Right forelimb (tissue), 1 donor: ENCODE measurements around the gene TIMM29.
"Not testable (repeated sequence)": the region's sequence is repeated elsewhere in the genome, so short reads cannot be mapped to it uniquely, and the experiment has no call there.

ENCODE experiments used
- DNase-seq: peaks from one replicate; pipeline ENCODE4 v3.0.0-alpha.2; 2018

The TIMM29 gene

DNA sequence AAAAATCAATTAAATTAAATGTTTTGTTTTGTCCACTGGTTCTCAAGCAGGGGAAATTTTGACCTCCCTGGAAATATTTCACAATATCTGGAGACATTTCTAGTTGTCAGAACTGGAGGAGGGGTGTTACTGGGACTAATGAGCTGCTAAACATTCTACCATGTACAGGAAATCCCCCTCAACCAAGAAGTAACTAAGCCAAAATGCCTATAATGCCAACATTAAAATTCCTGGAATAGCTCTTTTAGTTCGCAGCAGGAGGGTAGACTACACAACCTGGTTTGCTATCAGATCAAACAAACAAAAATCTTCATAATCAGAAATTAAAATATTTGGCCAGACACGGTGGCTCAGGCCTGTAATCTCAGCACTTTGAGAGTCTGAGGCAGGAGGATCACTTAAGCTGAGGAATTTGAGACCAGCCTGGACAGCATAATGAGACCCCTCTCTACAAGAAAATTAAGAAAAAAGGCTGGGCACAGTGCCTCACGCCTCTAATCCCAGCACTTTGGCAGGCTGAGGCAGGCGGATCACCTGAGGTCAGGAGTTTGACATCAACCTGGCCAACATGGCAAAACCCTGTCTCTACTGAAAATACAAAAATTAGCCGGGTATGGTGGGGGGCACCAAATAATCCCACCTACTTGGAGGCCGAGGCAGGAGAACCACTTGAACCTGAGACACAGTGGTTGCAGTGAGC lies 18.5 kb downstream of the TIMM29 start:
- DNase-seq: no peak

DNA sequence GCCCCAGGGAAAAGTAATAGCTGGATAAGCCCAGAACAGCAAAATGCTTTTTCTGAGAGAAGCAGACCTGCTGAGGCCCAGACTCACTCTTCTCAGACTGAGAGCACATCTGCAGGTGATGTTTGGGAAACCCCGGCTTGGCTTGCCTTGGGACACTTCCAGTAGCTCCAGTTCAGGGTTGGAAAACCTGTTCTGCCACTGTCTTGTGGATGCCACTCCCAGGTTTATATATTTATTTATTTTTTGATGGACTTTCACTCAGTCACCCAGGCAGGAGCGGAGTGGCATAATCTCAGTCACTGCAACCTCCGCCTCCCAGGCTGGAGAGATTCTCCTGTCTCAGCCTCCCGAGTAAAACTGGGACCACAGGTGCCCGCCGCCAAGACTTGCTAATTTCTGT lies 24.2 kb downstream of the TIMM29 start:
- no peak for DNase-seq

DNA sequence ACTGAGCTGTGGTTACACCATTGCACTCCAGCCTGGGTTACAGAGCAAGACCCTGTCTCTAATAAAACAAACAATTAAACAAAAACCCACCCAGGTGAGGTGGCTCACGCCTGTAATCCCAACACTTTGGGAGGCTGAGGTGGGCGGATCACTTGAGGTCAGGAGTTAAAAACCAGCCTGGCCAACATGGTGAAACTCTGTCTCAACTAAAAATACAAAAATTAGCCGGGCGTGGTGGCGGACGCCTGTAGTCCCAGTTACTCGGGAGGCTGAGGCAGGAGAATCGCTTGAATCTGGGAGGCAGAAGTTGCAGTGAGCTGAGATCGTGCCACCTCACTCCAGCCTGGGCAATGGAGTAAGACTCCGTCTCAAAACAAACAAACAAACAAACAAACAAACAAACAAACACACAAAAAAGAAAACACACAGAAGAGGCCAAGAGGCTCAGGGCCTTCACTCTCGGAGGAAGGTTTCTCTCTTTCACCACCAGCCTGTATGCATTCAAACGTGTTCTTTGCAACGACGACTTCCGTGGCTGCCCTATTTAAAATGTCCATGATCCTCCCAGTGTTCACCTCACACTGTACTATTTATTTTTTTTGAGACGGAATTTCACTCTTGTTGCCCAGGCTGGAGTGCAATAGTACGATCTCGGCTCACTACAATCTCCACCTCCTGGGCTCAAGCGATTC lies 30.8 kb downstream of the TIMM29 start:
- DNase-seq: not testable (repeated sequence)

DNA sequence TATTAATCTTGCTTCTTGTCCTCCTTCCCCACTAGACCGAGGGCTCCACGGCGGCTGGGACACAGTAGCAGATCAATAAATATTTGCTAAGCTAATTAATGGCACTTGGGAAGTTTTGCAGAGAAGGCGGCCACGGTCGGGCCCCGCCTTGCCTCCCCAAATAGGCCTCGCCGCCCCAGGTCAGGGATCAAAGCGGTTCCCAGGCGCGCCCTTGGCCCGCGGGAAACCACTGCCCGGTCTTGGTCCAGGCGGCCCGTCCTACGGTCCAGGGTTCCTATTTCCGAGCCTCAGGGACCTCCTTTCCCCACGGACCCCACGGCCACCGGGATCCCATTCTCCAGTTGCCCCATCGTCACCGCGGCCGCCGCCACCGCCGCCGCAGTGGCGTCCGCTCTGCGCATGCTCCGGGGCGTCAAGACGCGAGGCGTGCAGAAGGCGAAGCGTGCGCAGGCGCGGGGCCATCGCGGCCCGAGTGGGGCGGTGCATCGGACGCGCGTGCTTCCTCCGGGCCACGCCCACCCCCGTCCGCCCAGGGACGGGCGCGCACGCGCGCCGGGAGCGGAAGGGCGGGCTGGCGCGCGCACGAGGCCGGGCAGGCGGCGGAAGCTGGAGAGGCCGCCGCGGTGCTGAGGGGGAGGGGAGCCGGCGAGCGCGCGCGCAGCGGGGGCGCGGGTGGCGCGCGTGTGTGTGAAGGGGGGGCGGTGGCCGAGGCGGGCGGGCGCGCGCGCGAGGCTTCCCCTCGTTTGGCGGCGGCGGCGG lies 31.9 kb downstream of the TIMM29 start, which contains the start of gene SMARCA4:
TSS of gene SMARCA4 (plus strand) at position 717 of the 759 bp plus-strand sequence. CDS start 23,122 bp downstream, outside the sequence.
- peak; percentile 98 for DNase-seq

DNA sequence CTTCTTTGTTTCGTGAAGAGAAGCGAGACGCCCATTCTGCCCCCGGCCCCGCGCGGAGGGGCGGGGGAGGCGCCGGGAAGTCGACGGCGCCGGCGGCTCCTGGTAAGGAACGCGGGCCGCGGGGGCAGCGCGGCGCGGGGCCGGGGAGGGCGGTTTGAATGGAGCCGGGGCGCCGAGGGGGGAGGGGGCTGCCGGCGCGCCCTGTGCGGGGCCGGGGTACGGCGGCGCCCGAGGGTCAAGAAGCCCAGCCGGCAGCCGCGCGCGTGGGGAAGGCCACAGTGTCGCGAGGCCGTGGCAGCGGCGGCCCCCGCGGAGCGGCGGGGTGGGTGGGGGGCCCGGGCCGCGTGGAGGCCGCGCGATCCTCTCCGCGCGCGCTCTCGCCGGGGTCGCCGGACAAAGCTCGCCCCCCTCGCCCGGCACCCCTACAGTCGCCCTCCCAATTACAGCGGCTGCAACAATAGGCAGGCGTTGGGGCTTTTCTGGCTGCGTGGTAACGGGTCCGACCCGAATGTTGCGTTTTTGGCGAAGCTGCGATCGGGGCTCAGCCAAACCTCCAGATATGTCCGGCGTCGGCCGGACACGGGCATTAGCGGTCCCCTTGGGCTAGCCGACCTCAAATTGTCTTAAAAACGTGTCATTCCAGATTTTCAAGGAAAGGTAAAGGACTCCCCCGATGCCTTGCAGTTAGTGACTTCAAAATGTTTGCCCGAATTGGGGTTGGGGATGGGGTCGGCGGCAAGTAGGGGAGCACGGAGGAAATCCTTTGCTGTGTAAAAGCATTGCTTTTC lies 32.7 kb downstream of the TIMM29 start:
- peak; percentile 77 for DNase-seq

DNA sequence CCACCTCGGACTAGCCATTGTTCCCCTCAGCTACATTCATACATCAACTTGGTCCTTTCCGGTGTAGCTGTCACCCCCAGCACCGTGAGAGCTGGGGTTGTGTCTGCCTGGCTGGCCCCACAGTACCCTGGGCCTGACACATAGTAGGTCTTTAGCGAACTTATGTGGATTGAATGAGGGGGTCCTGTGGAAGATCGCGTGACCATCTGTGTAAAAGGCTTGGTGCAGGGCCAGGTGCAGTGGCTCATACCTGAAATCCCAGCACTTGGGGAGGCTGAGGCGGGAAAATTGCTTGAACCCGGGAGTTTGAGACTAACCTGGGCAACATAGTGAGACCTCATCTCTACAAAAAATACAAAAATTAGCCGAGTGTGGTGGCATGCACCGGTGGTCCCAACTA lies 34.3 kb downstream of the TIMM29 start:
- no peak for DNase-seq

DNA sequence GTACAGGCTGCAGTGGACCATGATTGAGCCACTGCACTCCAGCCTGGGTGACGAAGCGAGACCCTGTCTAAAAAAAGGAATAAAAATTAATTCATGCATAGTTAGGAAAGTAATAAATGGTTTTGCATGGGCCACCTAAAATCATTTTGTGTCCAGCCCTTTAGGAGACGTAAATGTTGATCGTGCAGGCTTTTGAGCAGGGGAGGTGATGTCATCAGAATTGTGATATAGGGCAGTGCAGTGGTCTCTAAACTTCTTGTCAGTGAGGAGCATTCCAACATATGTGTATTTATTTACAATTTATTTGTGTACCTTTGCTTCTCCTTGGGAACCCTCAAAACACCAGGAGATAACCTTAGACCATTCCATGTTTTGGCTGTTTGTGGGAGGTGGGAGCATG lies 35.3 kb downstream of the TIMM29 start:
- DNase-seq: no peak

DNA sequence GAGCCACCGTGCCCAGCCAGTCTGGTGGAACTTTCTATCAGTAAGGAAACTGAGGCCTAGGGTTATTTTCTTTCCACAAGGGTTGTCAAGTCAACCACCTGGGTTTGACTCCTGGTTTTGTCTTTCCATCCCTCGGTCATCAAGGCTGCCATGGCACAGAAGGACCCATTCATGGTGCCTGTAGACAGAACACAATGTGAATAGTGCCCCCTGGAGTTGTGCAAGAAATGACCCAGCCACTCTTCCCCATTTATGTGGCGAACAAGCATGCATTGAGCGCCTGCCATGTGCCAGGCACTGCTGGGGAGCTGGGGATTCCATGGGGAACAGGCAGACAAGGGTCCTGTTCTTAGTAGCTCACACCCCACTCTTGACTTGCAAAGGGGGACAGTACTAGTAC lies 36.3 kb downstream of the TIMM29 start:
- no peak for DNase-seq

DNA sequence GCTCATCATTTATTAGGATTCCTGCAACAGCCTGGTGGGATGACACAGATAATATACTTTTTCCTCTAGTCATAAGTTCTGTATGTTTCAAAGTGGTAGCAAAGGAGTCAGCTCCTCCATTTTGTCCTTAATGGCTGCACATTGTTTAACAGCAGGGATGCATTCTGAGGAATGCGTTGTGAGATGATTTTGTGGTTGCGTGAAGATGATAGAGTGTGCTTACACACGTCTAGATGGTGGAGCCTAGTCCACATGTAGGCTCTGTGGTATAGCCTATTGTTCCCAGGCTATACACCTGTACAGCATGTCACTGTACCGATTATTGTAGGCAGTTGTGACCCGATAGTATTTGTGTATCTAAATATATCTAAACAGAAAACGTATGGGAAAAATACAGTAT lies 36.8 kb downstream of the TIMM29 start:
- no peak for DNase-seq

DNA sequence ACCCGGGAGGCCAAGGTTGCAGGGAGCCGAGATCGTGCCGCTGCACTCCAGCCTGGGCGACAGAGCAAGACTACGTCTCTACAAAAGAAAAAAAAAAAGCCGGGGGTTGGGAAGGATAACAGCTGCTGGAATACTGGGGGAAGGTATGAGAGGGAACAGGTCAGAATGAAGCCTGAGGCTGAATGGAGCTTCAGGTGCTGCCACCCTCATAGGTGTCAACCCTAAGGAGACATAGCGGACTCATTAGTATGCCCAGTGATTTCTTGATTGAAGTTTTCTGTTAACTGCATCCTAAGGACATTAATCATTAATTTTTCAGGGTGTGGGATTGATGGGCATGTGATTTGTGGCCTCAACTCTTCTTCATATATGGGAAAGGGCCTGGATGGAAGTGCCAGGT lies 38.2 kb downstream of the TIMM29 start:
- no peak for DNase-seq

DNA sequence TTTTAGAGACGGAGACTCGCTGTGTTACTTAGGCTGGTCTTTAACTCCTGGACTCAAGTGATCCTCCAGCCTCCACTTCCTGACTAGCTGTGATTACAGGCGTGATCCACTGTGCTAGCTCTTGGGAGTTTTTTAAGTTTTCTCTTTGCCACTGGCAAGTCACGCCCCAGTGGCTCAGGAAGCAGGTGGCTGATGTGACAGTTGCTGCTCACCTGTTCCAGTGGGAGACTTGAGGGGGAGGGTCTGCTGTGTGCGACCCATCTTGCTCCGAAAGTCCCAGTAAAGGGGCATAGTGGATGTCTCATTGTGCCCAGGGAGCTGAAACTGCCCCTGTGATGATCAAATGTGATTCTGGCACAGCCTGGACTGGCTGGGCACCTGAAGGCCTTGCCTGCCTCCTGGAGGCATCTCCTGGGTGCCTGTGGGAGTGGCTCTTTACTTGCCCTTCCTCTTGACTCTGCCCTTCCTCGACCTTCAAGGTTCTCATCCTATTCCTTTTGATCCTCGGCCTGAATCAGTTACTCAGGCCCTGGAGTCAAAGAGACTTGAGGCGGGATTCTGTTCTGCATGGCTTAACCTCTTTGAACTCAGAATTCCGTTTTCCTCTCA lies 40.0 kb downstream of the TIMM29 start:
- no peak for DNase-seq

DNA sequence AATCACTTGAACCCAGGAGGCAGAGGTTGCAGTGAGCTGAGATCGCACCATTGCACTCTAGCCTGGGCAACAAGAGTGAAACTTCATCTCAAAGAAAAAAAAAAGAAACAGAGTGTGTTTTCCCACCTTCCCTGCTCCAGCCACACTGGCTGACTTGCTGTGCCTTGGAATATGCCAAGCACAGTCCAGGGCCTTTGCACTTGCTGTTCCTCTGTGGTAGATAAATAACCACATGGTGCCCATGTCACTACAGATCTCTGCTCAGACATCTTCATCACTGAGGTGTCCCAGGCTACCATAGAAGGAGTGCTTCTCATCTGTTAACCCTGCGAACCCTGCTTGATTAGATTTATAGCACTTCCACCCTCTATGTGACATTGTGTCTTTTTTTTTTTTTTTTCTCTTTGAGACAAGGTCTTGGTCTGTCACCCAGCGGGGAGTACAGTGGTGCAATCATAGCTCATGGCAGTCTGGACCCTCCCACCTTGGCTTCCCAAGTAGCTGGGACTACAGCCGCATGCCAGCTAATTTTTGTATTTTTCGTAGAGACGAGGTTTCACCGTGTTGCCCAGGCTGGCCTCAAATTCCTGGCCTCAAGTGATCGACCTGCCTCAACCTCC lies 42.6 kb downstream of the TIMM29 start:
- DNase-seq: no peak

DNA sequence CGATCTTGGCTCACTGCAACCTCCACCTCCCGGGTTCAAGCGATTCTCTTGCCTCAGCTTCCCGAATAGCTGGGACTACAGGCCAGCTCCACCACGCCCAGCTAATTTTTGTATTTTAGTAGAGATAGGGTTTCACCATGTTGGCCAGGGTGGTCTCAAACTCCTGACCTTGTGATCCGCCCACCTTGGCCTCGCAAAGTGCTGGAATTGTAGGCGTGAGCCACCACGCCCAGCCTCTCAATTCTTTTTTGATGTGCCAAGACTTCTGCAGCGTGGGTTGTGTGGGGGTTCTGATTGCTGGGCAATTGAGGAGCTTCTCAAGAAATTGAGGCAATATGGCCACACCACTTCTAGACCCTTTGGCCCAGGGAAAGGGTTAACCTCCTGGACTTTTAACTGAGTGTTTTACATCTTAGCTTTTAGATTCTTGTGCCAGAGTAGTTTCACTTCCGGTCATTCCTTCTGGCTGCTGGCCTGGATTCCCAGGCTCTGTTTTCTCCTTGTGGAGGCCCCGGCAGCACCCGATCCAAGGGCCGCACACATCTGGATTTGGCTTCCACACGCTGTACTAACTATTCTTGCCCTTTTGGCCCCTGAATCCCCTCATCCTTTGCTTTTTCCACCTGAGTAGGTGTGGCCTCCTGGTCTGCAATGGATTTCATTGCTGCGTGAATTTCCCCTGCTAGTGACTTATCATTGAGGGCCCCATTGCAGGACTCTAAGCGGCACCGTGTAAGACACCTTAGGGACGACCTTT lies 46.9 kb downstream of the TIMM29 start:
- DNase-seq: peak; percentile 71

DNA sequence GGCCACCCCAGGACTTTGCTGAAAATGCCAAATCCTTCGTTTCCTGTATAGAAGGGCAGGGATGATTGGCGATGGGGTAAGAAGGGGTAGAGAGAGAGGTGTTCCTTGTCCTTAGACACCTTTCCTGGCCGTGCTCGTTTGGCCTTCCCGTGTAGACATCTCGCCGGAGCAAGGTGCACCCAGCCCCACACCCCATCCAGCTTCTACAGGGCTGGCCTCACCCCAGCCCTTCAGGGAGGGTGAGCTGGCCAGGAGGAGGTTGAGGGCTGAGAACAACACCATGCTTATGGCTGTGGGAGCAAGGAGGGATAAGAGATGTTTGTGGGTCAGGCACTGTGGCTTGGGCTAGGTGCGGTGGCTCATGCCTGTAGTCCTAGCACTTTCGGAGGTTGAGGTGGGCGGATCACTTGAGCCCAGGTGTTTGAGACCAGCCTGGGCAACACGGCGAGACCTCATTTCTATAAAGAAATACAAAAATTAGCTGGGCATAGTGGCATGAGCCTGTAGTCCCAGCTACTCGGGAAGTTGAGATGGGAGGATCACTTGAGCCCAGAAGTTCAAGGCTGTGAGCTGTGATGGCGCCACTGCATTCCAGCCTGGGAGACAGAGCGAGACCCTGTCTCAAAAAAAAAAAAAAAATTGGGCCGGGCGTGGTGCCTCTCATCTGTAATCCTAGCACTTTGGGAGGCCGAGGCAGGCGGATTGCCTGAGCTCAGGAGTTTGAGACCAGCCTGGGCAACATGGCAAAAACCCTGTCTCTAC lies 47.7 kb downstream of the TIMM29 start:
- no peak for DNase-seq

DNA sequence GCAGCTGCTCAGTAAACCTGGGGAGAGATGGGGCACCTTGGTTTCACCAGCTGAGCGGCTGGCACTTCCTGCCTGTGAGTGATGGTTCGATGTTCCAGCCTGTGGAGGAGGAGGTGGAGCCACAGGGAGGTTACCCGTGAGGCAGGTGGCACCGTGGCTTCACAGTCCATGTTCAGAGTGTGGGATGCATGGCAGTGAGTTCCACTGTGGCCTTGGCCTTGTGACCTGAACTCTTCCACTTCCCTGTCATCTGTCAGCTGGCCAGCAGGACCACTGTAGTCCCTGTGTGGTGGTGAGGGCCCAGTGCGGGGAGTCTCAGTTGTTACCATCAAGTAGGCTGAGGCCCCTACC lies 49.1 kb downstream of the TIMM29 start:
- no peak for DNase-seq
